ENCODE measurements around the gene CCDC59. TPM values are rescaled to one million over a fixed set of nuclear protein-coding genes. Genes with fewer than 3 reads are reported as not detected.

Gene CCDC59, protein sequence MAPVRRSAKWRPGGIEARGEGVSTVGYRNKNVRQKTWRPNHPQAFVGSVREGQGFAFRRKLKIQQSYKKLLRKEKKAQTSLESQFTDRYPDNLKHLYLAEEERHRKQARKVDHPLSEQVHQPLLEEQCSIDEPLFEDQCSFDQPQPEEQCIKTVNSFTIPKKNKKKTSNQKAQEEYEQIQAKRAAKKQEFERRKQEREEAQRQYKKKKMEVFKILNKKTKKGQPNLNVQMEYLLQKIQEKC
- 64.5 and 64.6 TPM in 2 replicates for polyA plus RNA-seq
- 46.5 and 68.5 TPM in 2 replicates for polyA minus RNA-seq

DNA sequence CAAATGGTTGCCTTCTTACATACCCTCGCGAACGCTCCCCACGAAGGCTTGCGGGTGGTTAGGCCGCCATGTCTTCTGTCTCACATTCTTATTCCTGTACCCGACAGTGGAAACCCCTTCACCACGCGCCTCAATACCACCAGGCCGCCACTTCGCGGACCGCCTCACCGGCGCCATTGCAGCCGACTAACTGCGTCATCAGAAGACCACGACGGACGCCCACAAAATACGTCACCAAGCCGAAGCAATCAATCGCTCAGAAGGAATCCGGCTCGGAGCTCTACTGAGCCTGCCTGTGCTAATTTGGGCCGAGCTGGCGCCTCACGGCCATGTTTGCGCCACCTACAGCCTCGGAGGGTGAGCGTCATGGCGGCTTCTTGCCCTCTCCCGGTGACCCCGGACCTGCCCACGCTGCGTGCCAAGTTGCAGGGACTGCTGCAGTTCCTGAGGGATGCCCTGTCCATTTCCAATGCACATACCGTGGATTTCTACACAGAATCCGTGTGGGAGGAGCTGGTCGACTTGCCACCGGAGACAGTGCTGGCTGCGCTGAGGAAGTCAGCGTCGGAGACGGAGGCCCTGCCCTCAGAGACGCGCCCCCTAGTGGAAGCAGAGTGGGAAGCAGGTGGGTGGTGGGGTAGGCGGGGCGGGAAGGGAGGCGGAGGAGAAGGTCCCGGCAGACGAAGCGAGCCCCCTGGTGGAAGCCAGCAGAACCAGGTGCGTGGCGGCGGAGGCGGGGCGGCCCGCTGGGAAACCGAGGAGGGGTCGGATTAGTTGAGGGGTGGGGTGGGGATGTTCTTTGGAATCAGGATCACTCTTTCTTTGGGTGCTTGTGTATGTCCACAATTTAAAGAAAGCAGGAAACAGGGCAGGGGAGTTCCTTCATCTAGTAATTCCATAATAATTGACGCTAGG is at the start of gene CCDC59, which contains the start of gene METTL25:
Gene CCDC59, minus strand, starts transcription at position 188 of the 915 bp plus-strand sequence. Its CDS starts 11 bp downstream, at position 177.
Gene METTL25, plus strand, starts transcription at position 330 of the 915 bp plus-strand sequence. Its CDS starts 37 bp downstream, at position 367.
- Histone ChIP-seq H3K36me3 (ENCODE audit: insufficient read depth, low read length) (no peaks in the 10 kb centered on the region), H4K20me1 (ENCODE audit: insufficient read depth) (no peaks in the 10 kb centered on the region), H3K79me2 (replicated peaks; ENCODE audit: insufficient read depth, low read length) (peaks cover 34% of the 10 kb centered on the region), H3K9me2 (ENCODE audit: insufficient read depth, low read length) (no peaks in the 10 kb centered on the region), H3K4me3 (ENCODE audit: low read length) (peak within 1 kb of the TSS; percentile 79), H3F3A (ENCODE audit: insufficient read depth, low read length, poor library complexity, severe bottlenecking) (no peaks in the 10 kb centered on the region), H3K9ac (ENCODE audit: low read length) (peak within 1 kb of the TSS; percentile 94), H3K4me2 (ENCODE audit: low read length) (peak within 1 kb of the TSS; percentile 85), H3K9me3 (ENCODE audit: low read length) (no peaks in the 10 kb centered on the region), H3K27me3 (ENCODE audit: insufficient read depth, low read depth, low read length) (no peaks in the 10 kb centered on the region), H2AFZ (ENCODE audit: low read depth, low read length) (peak within 1 kb of the TSS; percentile 97), H3K27ac (ENCODE audit: low read length) (peak within 1 kb of the TSS; percentile 97)
- TF ChIP-seq REST (IDR thresholded peaks at IDR 0.05; ENCODE audit: borderline replicate concordance) (peak; percentile 91), TAF1 (IDR thresholded peaks at IDR 0.05; ENCODE audit: low read depth) (peak; percentile 97), EZH2 (IDR thresholded peaks at IDR 0.05; ENCODE audit: borderline replicate concordance, insufficient read depth, low read length, poor library complexity, severe bottlenecking) (no peak), MXI1 (conservative IDR thresholded peaks at IDR 0.05; ENCODE audit: poor library complexity, severe bottlenecking) (peak; percentile 93), RAD21 (conservative IDR thresholded peaks at IDR 0.05) (peak; percentile 71), SMC3 (conservative IDR thresholded peaks at IDR 0.05; ENCODE audit: poor library complexity) (peak; percentile 86), POLR2AphosphoS5 (IDR thresholded peaks at IDR 0.05) (peak; percentile 94), EP300 (conservative IDR thresholded peaks at IDR 0.05; ENCODE audit: poor library complexity, severe bottlenecking) (peak; percentile 91)
- TF ChIP-seq, protein P1, sequence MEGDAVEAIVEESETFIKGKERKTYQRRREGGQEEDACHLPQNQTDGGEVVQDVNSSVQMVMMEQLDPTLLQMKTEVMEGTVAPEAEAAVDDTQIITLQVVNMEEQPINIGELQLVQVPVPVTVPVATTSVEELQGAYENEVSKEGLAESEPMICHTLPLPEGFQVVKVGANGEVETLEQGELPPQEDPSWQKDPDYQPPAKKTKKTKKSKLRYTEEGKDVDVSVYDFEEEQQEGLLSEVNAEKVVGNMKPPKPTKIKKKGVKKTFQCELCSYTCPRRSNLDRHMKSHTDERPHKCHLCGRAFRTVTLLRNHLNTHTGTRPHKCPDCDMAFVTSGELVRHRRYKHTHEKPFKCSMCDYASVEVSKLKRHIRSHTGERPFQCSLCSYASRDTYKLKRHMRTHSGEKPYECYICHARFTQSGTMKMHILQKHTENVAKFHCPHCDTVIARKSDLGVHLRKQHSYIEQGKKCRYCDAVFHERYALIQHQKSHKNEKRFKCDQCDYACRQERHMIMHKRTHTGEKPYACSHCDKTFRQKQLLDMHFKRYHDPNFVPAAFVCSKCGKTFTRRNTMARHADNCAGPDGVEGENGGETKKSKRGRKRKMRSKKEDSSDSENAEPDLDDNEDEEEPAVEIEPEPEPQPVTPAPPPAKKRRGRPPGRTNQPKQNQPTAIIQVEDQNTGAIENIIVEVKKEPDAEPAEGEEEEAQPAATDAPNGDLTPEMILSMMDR (IDR thresholded peaks at IDR 0.05; ENCODE audit: poor library complexity, severe bottlenecking): peak; percentile 100

- H2AFZ ChIP-seq (ENCODE audit: low read depth, low read length): no peak overlapping the region
- H3K9ac ChIP-seq (ENCODE audit: low read length): no peak overlapping the region
- no peaks in the 10 kb centered on the region for H3K9me3 ChIP-seq (ENCODE audit: low read length)
Observed at GRCh38 chr12:82407481-82407880, 49.3 kb upstream of the CCDC59 start.

More at GRCh38 chr12:82407481-82407880, 49.3 kb upstream of the CCDC59 start:
- Histone ChIP-seq H3K27ac (ENCODE audit: low read length) (no peak overlapping the region), H3K27me3 (ENCODE audit: insufficient read depth, low read depth, low read length) (no peaks in the 10 kb centered on the region), H3F3A (ENCODE audit: insufficient read depth, low read length, poor library complexity, severe bottlenecking) (no peaks in the 10 kb centered on the region), H3K79me2 (replicated peaks; ENCODE audit: insufficient read depth, low read length) (no peaks in the 10 kb centered on the region), H3K4me2 (ENCODE audit: low read length) (no peak overlapping the region), H3K9me2 (ENCODE audit: insufficient read depth, low read length) (no peaks in the 10 kb centered on the region), H3K4me3 (ENCODE audit: low read length) (no peak overlapping the region), H3K36me3 (ENCODE audit: insufficient read depth, low read length) (no peaks in the 10 kb centered on the region), H4K20me1 (ENCODE audit: insufficient read depth) (no peaks in the 10 kb centered on the region)
- TF ChIP-seq MXI1 (conservative IDR thresholded peaks at IDR 0.05; ENCODE audit: poor library complexity, severe bottlenecking): no peak
- no peak for TF ChIP-seq REST (IDR thresholded peaks at IDR 0.05; ENCODE audit: borderline replicate concordance)
- TF ChIP-seq EZH2 (IDR thresholded peaks at IDR 0.05; ENCODE audit: borderline replicate concordance, insufficient read depth, low read length, poor library complexity, severe bottlenecking): no peak
- no peak for TF ChIP-seq POLR2AphosphoS5 (IDR thresholded peaks at IDR 0.05)
- TF ChIP-seq, protein P1 (IDR thresholded peaks at IDR 0.05; ENCODE audit: poor library complexity, severe bottlenecking): no peak
